ENCODE measurements around the gene TBCK.

Gene TBCK

DNA sequence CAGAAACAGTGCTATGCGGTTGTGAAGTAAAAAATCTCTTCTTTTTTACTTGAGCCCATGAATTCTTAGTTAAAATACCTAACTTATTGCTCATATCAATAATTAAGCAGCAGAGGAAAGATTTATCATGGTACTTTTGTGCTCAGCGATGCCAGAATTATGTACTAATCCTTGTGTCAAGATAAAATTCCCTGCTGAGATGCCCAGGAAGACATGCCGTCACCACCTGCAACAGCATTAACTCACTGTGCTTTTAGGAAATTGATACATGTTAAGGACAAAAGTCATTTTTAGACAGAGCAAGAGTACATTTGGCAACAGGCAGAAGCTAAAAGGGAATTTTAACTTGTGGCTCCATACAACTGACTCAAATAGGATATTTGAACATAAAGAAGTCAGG is 281.8 kb downstream of the TBCK start:
- Histone ChIP-seq H3K4me1 (ENCODE audit: insufficient read depth, low read length) (peaks cover 4% of the 10 kb centered on the region), H2AFZ (ENCODE audit: low read depth, low read length) (no peak overlapping the region), H3K27me3 (ENCODE audit: insufficient read depth, low read length) (no peaks in the 10 kb centered on the region), H3K36me3 (ENCODE audit: insufficient read depth, low read length) (no peaks in the 10 kb centered on the region), H3K9me3 (ENCODE audit: low read length) (no peaks in the 10 kb centered on the region), H3K4me3 (ENCODE audit: low read length) (no peak overlapping the region)

DNA sequence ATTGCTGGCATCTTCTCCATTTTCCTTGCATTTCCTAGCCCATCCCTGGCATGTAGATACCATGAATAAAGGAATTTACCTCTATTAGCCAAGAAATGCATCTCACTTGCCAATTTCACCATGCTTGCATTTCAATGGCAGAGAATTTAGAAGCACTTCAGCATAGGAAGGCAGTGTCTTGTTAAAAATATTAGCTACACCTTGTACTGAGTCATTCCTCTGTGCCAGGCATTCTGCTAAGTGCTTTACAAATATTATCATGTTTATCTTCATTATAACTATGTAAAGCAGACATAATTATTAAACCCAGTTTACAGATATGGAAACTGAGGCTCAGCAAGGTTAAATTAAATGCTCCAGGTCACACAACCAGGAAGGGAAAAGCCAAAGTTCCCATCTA is 282.5 kb downstream of the TBCK start:
- Histone ChIP-seq H3K9me3 (ENCODE audit: low read length) (peaks cover 2% of the 10 kb centered on the region), H2AFZ (ENCODE audit: low read depth, low read length) (no peak overlapping the region), H3K4me3 (ENCODE audit: low read length) (no peak overlapping the region), H3K36me3 (ENCODE audit: insufficient read depth, low read length) (no peaks in the 10 kb centered on the region), H3K27me3 (ENCODE audit: insufficient read depth, low read length) (no peaks in the 10 kb centered on the region), H3K4me1 (ENCODE audit: insufficient read depth, low read length) (peaks cover 4% of the 10 kb centered on the region)

DNA sequence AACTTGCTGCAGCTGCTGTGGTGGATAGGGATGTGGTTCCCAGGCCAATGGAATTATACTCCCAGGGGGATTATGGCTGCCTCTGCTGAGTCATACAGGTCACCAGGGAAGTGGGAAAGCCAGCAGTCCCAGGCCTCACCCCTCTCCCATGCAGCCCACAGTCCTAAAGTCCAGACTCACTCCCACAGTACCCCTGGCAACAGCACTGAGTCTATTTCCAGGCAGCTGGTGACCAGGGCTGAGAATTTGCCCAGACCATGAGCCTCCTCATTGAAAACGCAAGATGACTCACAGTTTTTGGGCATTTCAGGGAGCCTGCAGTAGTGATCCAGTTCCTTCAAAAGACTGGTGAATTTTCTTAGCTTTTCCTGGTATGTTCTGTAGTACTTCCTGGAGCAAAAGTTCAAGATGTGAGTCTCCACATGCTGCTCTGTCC is 283.1 kb downstream of the TBCK start:
- Histone ChIP-seq H3K36me3 (ENCODE audit: insufficient read depth, low read length) (no peaks in the 10 kb centered on the region), H3K4me3 (ENCODE audit: low read length) (no peak overlapping the region), H3K27me3 (ENCODE audit: insufficient read depth, low read length) (no peaks in the 10 kb centered on the region), H3K9me3 (ENCODE audit: low read length) (peaks cover 2% of the 10 kb centered on the region), H3K4me1 (ENCODE audit: insufficient read depth, low read length) (peaks cover 4% of the 10 kb centered on the region), H2AFZ (ENCODE audit: low read depth, low read length) (no peak overlapping the region)

DNA sequence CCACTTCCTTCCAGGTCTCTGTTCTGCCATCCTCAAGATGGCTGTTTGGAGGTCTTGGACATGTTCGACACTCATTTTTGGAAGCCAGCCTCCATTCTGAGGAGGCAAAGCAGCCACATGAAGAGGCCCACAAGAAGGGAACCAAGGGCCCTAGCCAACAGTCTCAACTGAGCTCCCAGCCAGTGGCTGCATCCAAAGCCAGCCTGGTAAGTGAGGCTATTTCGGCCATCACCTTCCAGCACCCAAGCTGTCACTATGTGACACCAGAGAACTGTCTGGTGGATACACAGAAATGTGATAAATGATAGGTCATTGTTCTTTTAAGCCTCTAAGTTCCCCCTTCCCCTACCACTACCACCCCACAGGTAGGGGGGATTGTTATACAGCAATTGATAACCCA is 293.6 kb downstream of the TBCK start:
- Histone ChIP-seq H3K36me3 (ENCODE audit: insufficient read depth, low read length) (no peaks in the 10 kb centered on the region), H3K27me3 (ENCODE audit: insufficient read depth, low read length) (no peaks in the 10 kb centered on the region), H3K4me3 (ENCODE audit: low read length) (no peak overlapping the region), H2AFZ (ENCODE audit: low read depth, low read length) (no peak overlapping the region), H3K4me1 (ENCODE audit: insufficient read depth, low read length) (no peaks in the 10 kb centered on the region), H3K9me3 (ENCODE audit: low read length) (no peaks in the 10 kb centered on the region)

DNA sequence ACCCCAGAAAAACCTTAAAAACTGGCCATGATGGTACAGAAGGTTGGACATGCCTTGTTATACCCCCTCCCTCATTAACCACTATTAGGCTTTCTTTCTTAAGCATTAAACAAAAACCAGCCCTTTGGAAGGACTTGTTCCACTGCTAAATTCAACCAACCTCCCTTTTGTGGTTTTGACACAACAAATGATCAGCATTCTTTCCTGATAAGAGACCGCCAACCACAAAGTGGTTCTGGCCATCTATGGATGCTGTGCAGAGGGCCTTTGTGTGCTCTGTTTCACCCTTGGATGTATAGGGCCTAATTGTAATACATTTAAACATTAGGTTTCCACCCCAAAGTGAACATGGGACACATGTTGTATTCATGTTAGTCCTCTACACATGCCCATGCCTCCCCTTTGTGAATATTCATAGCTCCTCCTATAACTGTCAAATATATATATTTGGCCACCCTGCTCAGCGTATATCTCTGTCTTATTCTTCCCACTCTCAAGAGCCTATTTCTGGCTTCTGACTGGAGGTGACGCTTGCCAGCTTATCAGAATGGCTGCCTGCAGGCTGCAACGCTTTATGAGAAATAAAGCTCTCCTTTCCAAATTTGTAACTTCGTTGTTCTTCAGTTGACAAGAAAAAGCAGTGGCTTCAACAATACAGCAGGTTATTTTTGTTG is 294.1 kb downstream of the TBCK start:
- H3K36me3 ChIP-seq (ENCODE audit: insufficient read depth, low read length) = no peaks in the 10 kb centered on the region
- no peak overlapping the region for H3K4me3 ChIP-seq (ENCODE audit: low read length)
- no peaks in the 10 kb centered on the region for H3K27me3 ChIP-seq (ENCODE audit: insufficient read depth, low read length)
- no peaks in the 10 kb centered on the region for H3K4me1 ChIP-seq (ENCODE audit: insufficient read depth, low read length)
- no peaks in the 10 kb centered on the region for H3K9me3 ChIP-seq (ENCODE audit: low read length)
- no peak overlapping the region for H2AFZ ChIP-seq (ENCODE audit: low read depth, low read length)

DNA sequence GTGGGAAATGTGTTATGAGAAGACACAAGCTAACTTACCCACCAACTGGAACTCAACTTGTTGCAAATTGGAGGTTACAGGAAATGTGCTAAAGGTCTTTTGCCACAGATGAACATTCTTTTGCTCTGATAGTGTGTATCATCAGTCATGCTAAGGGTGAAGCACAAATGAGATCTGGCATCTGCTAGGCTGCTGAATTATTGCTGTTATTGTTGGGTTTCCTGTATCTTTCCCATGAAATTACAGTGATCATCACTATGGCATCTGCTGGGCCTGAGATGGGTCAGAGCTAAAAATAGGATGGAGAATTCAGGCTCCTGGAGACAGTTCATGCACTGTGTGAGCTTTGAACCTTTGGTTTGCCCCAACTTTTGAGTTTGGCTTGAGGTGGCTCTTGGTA is 296.2 kb downstream of the TBCK start:
- H3K4me3 ChIP-seq (ENCODE audit: low read length) = no peak overlapping the region
- H2AFZ ChIP-seq (ENCODE audit: low read depth, low read length) = no peak overlapping the region
- no peaks in the 10 kb centered on the region for H3K9me3 ChIP-seq (ENCODE audit: low read length)
- H3K36me3 ChIP-seq (ENCODE audit: insufficient read depth, low read length) = no peaks in the 10 kb centered on the region
- no peaks in the 10 kb centered on the region for H3K27me3 ChIP-seq (ENCODE audit: insufficient read depth, low read length)
- no peaks in the 10 kb centered on the region for H3K4me1 ChIP-seq (ENCODE audit: insufficient read depth, low read length)

DNA sequence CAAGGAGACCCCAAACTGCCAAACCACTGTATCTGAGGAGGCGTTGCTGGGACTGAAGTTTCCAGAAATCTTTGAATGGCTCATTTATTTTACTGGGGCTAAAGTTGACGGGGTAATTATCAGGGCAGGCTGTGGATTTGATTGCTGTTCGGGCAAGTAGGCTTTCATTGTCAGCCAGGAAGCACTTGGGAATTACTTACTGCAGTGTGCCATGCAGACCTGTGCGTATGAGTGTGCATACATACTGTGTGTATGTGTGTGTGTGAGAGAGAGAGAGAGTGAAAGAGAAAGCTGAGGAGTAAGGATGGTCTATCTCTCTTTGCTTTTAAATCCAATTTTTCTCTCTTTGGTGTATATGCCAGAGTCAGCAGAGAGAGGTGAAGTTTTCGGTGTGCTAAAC is 298.0 kb downstream of the TBCK start:
- no peaks in the 10 kb centered on the region for H3K4me1 ChIP-seq (ENCODE audit: insufficient read depth, low read length)
- no peaks in the 10 kb centered on the region for H3K36me3 ChIP-seq (ENCODE audit: insufficient read depth, low read length)
- H3K4me3 ChIP-seq (ENCODE audit: low read length) = no peak overlapping the region
- H3K9me3 ChIP-seq (ENCODE audit: low read length) = no peaks in the 10 kb centered on the region
- H3K27me3 ChIP-seq (ENCODE audit: insufficient read depth, low read length) = no peaks in the 10 kb centered on the region
- H2AFZ ChIP-seq (ENCODE audit: low read depth, low read length) = no peak overlapping the region

DNA sequence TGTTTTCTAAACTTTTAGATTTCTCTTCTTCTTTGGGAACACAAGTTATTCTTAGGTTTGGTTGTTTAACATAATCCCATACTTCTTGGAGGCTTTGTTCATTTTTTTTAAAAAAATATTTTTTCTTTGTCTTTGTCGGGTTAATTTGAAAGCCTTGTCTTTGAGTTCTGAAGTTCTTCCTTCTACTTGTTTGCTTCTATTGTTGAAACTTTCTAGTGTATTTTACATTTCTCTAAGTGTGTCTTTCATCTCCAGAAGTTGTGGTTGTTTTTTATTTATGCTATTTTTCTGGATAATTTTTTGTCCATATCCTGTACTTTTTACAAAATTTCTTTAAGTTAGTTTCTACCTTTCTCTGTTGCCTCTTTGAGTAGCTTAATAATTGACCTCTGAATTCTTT is 304.6 kb downstream of the TBCK start:
- no peaks in the 10 kb centered on the region for H3K27me3 ChIP-seq (ENCODE audit: insufficient read depth, low read length)
- H3K4me1 ChIP-seq (ENCODE audit: insufficient read depth, low read length) = no peaks in the 10 kb centered on the region

DNA sequence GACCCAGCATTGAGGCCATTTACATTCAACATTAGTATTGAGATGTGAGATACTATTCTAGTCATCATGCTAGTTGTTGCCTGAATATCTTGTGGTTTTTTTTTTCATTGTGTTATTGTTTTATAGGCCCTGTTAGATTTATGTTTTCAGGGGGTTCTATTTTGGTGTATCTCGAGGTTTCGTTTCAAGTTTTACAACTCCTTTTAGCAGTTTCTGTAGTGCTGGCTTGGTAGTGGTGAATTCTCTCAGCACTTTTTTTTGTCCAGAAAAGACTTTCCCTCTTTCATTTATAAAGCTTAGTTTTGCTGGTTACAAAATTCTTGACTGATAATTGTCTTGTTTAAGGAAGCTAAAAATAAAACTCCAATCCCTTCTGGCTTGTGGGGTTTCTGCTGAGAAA is 305.2 kb downstream of the TBCK start:
- no peaks in the 10 kb centered on the region for H3K4me1 ChIP-seq (ENCODE audit: insufficient read depth, low read length)
- peaks cover 3% of the 10 kb centered on the region for H3K9me3 ChIP-seq (ENCODE audit: low read length)
- H3K36me3 ChIP-seq (ENCODE audit: insufficient read depth, low read length) = no peaks in the 10 kb centered on the region
- H3K27me3 ChIP-seq (ENCODE audit: insufficient read depth, low read length) = no peaks in the 10 kb centered on the region
- H3K4me3 ChIP-seq (ENCODE audit: low read length) = no peak overlapping the region
- no peak overlapping the region for H2AFZ ChIP-seq (ENCODE audit: low read depth, low read length)

More for the DNA sequence above, 304.6 kb downstream of the TBCK start:
- Histone ChIP-seq H2AFZ (ENCODE audit: low read depth, low read length) (no peak overlapping the region), H3K36me3 (ENCODE audit: insufficient read depth, low read length) (no peaks in the 10 kb centered on the region), H3K9me3 (ENCODE audit: low read length) (peaks cover 3% of the 10 kb centered on the region), H3K4me3 (ENCODE audit: low read length) (no peak overlapping the region)

DNA sequence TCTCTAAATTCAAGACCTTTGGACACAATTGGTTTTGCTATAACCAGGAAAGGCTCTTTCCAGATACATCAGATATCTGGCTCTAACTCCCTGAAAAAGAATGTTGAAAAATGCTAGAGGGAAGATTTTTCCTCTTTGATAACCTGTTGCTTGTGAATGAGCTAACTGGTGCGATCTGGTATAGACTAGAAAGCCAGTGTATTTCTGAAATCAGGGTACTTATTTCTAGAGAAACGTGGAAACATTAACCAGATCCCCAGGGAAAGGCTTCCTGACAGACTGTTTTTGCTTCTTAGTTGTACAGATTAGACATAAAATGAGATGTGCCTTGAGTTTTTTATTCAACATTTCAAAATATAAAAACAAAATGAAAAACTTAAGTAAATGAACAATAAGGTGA is 313.0 kb downstream of the TBCK start:
- H2AFZ ChIP-seq (ENCODE audit: low read depth, low read length) = no peak overlapping the region
- no peaks in the 10 kb centered on the region for H3K27me3 ChIP-seq (ENCODE audit: insufficient read depth, low read length)
- H3K9me3 ChIP-seq (ENCODE audit: low read length) = no peaks in the 10 kb centered on the region
- H3K36me3 ChIP-seq (ENCODE audit: insufficient read depth, low read length) = no peaks in the 10 kb centered on the region
- H3K4me3 ChIP-seq (ENCODE audit: low read length) = no peak overlapping the region
- H3K4me1 ChIP-seq (ENCODE audit: insufficient read depth, low read length) = peaks cover 3% of the 10 kb centered on the region

DNA sequence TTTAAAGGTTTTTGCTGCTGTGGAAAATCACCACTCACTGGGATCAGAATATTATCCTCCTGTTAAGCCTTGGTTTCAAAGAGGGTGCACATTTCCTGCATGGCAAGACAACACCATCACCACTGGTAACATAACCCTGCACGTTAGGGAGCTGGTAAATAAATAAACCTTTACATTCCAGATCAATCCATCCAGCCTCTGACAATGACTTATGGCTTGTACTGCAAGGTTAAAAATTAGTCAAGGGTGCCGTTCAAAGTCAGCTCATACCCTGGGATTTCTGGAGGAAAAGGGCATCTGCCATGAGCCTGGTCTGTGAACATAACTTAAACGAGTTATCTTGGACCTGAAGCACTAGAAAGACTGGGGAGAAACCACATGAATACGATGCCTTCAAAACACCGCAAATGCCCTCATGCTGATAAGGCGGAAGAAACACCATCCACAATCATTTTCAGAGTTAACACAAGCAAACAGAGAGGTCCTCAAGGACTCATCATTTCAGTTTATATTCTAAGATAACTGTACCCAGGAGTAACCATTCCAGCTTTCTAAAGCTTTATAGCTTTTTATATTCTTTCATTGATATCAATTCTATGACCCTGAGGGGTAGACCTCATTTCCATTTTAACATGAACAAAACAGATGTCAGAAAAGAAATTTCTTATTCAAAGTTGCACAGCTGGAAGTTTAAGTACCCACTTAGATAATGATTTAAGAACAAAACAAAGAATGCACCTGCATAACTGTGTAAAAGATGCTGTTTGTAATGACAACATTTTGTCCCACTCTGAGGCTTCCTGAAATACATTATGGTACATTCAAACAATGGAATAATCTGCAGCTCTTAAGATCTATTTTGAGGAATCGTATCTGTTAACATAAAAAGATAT is 317.6 kb downstream of the TBCK start:
- Histone ChIP-seq H3K4me1 (ENCODE audit: insufficient read depth, low read length) (peaks cover 3% of the 10 kb centered on the region), H3K4me3 (ENCODE audit: low read length) (no peak overlapping the region), H3K9me3 (ENCODE audit: low read length) (no peaks in the 10 kb centered on the region), H3K36me3 (ENCODE audit: insufficient read depth, low read length) (no peaks in the 10 kb centered on the region), H2AFZ (ENCODE audit: low read depth, low read length) (no peak overlapping the region), H3K27me3 (ENCODE audit: insufficient read depth, low read length) (no peaks in the 10 kb centered on the region)

DNA sequence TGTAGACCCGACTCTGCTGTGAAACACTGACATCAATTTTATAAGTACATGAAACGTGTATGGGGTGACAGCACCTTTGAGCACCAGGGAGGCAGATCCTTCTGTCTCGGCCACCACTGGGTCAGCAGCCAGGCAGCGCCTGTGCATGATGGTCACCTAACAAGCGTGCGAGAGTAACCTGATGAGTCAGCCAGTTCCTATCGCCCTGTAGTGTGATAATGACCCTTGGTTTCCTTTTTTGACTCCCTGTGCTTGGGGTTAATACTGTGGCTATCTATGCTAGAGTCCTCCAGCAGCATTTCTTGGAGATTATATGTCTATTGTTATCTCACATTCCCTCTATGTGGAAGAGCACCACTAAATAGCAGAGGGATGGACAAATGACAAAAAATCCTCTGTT is 319.2 kb downstream of the TBCK start:
- Histone ChIP-seq H2AFZ (ENCODE audit: low read depth, low read length) (no peak overlapping the region), H3K4me3 (ENCODE audit: low read length) (no peak overlapping the region), H3K9me3 (ENCODE audit: low read length) (no peaks in the 10 kb centered on the region), H3K36me3 (ENCODE audit: insufficient read depth, low read length) (no peaks in the 10 kb centered on the region), H3K4me1 (ENCODE audit: insufficient read depth, low read length) (peaks cover 3% of the 10 kb centered on the region), H3K27me3 (ENCODE audit: insufficient read depth, low read length) (no peaks in the 10 kb centered on the region)

DNA sequence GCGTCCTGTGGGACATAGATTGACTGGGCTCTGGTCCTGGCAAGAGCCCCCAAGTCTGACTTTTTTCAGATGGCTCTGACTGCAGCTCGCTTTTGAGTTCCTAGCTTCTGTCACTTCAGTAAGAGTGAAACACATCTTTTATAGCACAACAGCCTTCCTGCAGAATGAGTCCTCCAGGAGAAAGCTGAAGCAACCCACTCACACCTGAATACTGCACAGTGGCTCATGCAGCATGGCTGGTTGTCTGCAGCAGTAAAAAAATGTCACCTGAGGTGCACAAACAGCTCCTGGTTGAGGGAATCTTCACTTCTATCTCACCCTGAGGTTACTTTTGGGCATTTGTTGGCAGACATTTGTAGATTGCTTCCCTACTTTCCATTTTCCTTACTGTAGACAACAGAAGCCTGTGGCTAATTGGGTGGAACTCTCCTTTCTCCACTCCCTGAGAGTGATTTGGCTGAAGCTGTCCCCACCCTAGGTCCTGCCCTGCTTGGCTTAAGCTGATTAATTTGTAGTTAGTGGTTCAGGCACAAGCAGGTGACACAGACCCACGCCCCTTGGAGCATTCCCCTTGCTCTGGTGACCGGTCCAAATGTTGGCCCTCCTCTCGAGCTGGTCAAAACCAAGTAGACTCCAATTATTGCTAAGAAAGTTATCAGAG is 321.0 kb downstream of the TBCK start:
- no peaks in the 10 kb centered on the region for H3K27me3 ChIP-seq (ENCODE audit: insufficient read depth, low read length)
- H2AFZ ChIP-seq (ENCODE audit: low read depth, low read length) = no peak overlapping the region
- no peaks in the 10 kb centered on the region for H3K36me3 ChIP-seq (ENCODE audit: insufficient read depth, low read length)
- no peak overlapping the region for H3K4me3 ChIP-seq (ENCODE audit: low read length)
- H3K4me1 ChIP-seq (ENCODE audit: insufficient read depth, low read length) = peaks cover 3% of the 10 kb centered on the region
- no peaks in the 10 kb centered on the region for H3K9me3 ChIP-seq (ENCODE audit: low read length)

Data from neuron (in vitro differentiated cells).